ENCODE measurements around the gene MTHFD1L. TPM values are rescaled to one million over a fixed set of nuclear protein-coding genes. Genes with fewer than 3 reads are reported as not detected.

Gene MTHFD1L
- total and polyA plus RNA-seq, 2 of the 8 experiments (the other 6 are each of a cell fraction or from before 2014, with no cell fraction given), result 29.2 to 105 TPM

- Histone ChIP-seq H2BK12ac (ENCODE audit: low read depth, low read length) (no peak overlapping the region), H3K14ac (ENCODE audit: insufficient read length) (no peak overlapping the region), H2BK5ac (ENCODE audit: low read depth, low read length) (no peak overlapping the region), H3K27ac (ENCODE audit: low read depth, low read length) (no peak overlapping the region), H3K56ac (replicated peaks; ENCODE audit: insufficient read length, low read depth, low read length) (no peak overlapping the region), H2AK5ac (ENCODE audit: low read depth, low read length) (no peak overlapping the region), H3K23ac (ENCODE audit: insufficient read length) (no peak overlapping the region), H3K23me2 (ENCODE audit: low read depth, low read length) (no peaks in the 10 kb centered on the region), H3K4me1 (replicated peaks in 1 of 4; ENCODE audit: control insufficient read depth in 3 of 4, insufficient read depth in 4 of 4, low read length in 3 of 4) (peaks cover 2 to 18% (median 11%) of the 10 kb centered on the region in 4 experiments; a peak in 6 of 7 replicates), H3K9ac (replicated peaks in 1 of 4; ENCODE audit: extremely low read depth in 1 of 4, low read depth in 3 of 4, low read length in 3 of 4) (no peak overlapping the region), H2BK20ac (ENCODE audit: low read length) (no peak overlapping the region), H3K79me2 (ENCODE audit: control insufficient read depth in 1 of 2, insufficient read depth in 2 of 2, low read length in 2 of 2) (peaks cover 0 to 53% of the 10 kb centered on the region in 2 experiments; a peak in 3 of 4 replicates), H3K79me1 (ENCODE audit: low read depth, low read length) (peaks cover 1% of the 10 kb centered on the region; the same call in 1 of the 2 replicates), H4K5ac (ENCODE audit: insufficient read length, low read depth, low read length) (no peak overlapping the region), H3K4me3 (ENCODE audit: extremely low read depth in 1 of 4, insufficient read depth in 2 of 4, low read depth in 3 of 4, low read length in 4 of 4) (no peak overlapping the region), H3K27me3 (replicated peaks in 1 of 4; ENCODE audit: control insufficient read depth in 3 of 4, extremely low read depth in 1 of 4, insufficient read depth in 3 of 4, low read length in 3 of 4) (no peaks in the 10 kb centered on the region), H3K18ac (ENCODE audit: extremely low read depth, low read length) (no peak overlapping the region), H2AFZ (ENCODE audit: low read length) (no peak overlapping the region), H4K20me1 (replicated peaks in 1 of 2; ENCODE audit: control insufficient read depth in 1 of 2, insufficient read depth in 2 of 2, low read length in 2 of 2) (peaks cover 2 to 3% of the 10 kb centered on the region in 2 experiments), H3K4ac (replicated peaks; ENCODE audit: insufficient read length, low read depth, low read length) (no peak overlapping the region), H3K9me3 (ENCODE audit: insufficient read depth in 2 of 2, low read depth in 1 of 2, low read length in 1 of 2) (no peaks in the 10 kb centered on the region), H3K36me3 (ENCODE audit: control insufficient read depth in 2 of 4, insufficient read depth in 4 of 4, low read length in 3 of 4) (peaks cover 5 to 37% (median 15%) of the 10 kb centered on the region in 4 experiments; a peak in 7 of 8 replicates), H2BK15ac (ENCODE audit: low read length) (no peak overlapping the region), H4K8ac (ENCODE audit: extremely low read depth, insufficient read depth, low read length) (no peak overlapping the region), H3K4me2 (ENCODE audit: insufficient read depth in 1 of 2, low read depth in 2 of 2, low read length in 2 of 2) (no peak overlapping the region), H2BK120ac (replicated peaks; ENCODE audit: low read depth, low read length) (no peak overlapping the region), H4K91ac (replicated peaks; ENCODE audit: insufficient read length, low read length) (no peak overlapping the region)
- 91% methylated on average over 3 of the region's 3 CpGs; no CpG with 5 or more reads in 1 of the 2 experiments for WGBS, 2 experiments (ENCODE audit: extremely low coverage in 1 of 2, insufficient coverage in 1 of 2, insufficient read length in 1 of 2, insufficient replicate concordance in 2 of 2, low coverage in 1 of 2, low lambda C conversion rate in 2 of 2, missing lambda C conversion rate in 1 of 2)
- DNase-seq (ENCODE audit: low read depth in 1 of 2, low spot score in 2 of 2) (no peak), FAIRE-seq (no peak)
- ChIA-PET POLR2A (ENCODE audit: partially characterized antibody) (interaction anchor here (0.5 kb wide), 1 partner anchor 71 kb away, joined by 3 read pairs; no protein-coding TSS in a partner anchor), CTCF (ENCODE audit: partially characterized antibody) (interaction anchor here (1.4 kb wide), 1 partner anchor 9 kb away, joined by 4 read pairs; no protein-coding TSS in a partner anchor)
- TF ChIP-seq SIRT6 (IDR thresholded peaks at IDR 0.05; ENCODE audit: low read length) (no peak), JUND (IDR thresholded peaks at IDR 0.05; ENCODE audit: low read length) (no peak)
Observed at GRCh38 chr6:150880336-150880735, 14.8 kb downstream of the MTHFD1L start.

All from H1 (cell line).